ENCODE results near the gene RAB8A. TPM values are rescaled to one million over a fixed set of nuclear protein-coding genes. Genes with fewer than 3 reads are reported as not detected.
"Not testable (repeated sequence)": the region's sequence is repeated elsewhere in the genome, so short reads cannot be mapped to it uniquely, and the experiment has no call there.

RAB8A gene
- total RNA-seq, 6 donors from 2014 or later, result 29.3 to 117 (median 60.6) TPM

GRCh38 chr19:16167055-16167454, 55.4 kb downstream of the RAB8A start:
- Histone ChIP-seq H3K9me3 (no peaks in the 10 kb centered on the region), H3K27me3 (no peaks in the 10 kb centered on the region), H3K4me1 (no peaks in the 10 kb centered on the region), H3K27ac (no peak overlapping the region), H3K36me3 (no peaks in the 10 kb centered on the region), H3K4me3 (no peak overlapping the region)
- TF ChIP-seq POLR2A (IDR thresholded peaks at IDR 0.05) (no peak), EP300 (IDR thresholded peaks at IDR 0.05) (no peak)
- no peak for ATAC-seq (ENCODE audit: low FRiP score in 2 of 2)
- 88 to 89% methylated on average over 5 of the region's 5 CpGs for WGBS, 2 donors
- no peak for DNase-seq

GRCh38 chr19:16168465-16169081, 56.9 kb downstream of the RAB8A start:
- Histone ChIP-seq H3K4me1 (no peaks in the 10 kb centered on the region), H3K36me3 (no peaks in the 10 kb centered on the region), H3K27ac (no peak overlapping the region), H3K4me3 (no peak overlapping the region), H3K9me3 (no peaks in the 10 kb centered on the region), H3K27me3 (no peaks in the 10 kb centered on the region)
- 29 to 49% methylated on average over 2 of the region's 2 CpGs for WGBS, 2 donors
- ATAC-seq (ENCODE audit: low FRiP score in 2 of 2), result no peak
- no peak for DNase-seq
- TF ChIP-seq CTCF (IDR thresholded peaks at IDR 0.05) (no peak), POLR2A (IDR thresholded peaks at IDR 0.05) (no peak), POLR2AphosphoS5 (IDR thresholded peaks at IDR 0.05) (no peak), EP300 (IDR thresholded peaks at IDR 0.05) (no peak)

DNA sequence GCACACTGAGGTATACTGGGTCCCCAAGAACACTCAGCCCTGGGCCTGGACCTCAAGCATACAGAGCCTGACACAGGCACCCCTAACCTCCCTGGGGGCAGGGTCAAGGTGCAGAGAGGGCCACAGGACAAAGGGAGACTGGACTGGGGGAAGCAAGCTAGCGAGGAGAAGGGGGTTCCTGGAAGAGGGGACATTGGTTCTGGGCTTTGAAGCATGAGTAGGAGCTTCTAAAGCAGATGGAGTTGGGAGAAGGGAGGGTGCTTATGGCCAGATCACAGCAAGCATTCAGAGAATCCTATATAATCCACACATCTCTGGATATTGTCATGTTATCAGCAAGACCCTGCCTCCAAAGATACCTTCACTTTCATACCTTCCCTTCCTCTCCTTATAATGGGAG, 58.4 kb downstream of the RAB8A start:
- TF ChIP-seq POLR2AphosphoS5 (IDR thresholded peaks at IDR 0.05) (no peak), EP300 (IDR thresholded peaks at IDR 0.05) (no peak), POLR2A (IDR thresholded peaks at IDR 0.05) (no peak), CTCF (IDR thresholded peaks at IDR 0.05) (no peak)
- WGBS, 2 donors, result 75 to 82% methylated on average over 1 of the region's 1 CpG
- Histone ChIP-seq H3K4me3 (no peak overlapping the region), H3K27ac (no peak overlapping the region), H3K9me3 (no peaks in the 10 kb centered on the region), H3K27me3 (no peaks in the 10 kb centered on the region), H3K4me1 (no peaks in the 10 kb centered on the region), H3K36me3 (no peaks in the 10 kb centered on the region)
- DNase-seq (no peak), ATAC-seq (ENCODE audit: low FRiP score in 2 of 2) (no peak)

- Histone ChIP-seq H3K9me3 (no peaks in the 10 kb centered on the region), H3K4me1 (no peaks in the 10 kb centered on the region), H3K27ac (no peak overlapping the region), H3K4me3 (no peak overlapping the region), H3K36me3 (no peaks in the 10 kb centered on the region), H3K27me3 (no peaks in the 10 kb centered on the region)
- TF ChIP-seq POLR2AphosphoS5 (IDR thresholded peaks at IDR 0.05) (no peak), CTCF (IDR thresholded peaks at IDR 0.05) (no peak), EP300 (IDR thresholded peaks at IDR 0.05) (no peak), POLR2A (IDR thresholded peaks at IDR 0.05) (no peak)
- DNase-seq, result no peak
- ATAC-seq (ENCODE audit: low FRiP score in 2 of 2), result no peak
- 64 to 84% methylated on average over 2 of the region's 2 CpGs for WGBS, 2 donors
Observed at GRCh38 chr19:16175954-16176353, 64.3 kb downstream of the RAB8A start.

- H3K27me3 ChIP-seq; H3K27ac ChIP-seq; H3K4me3 ChIP-seq; H3K36me3 ChIP-seq; H3K4me1 ChIP-seq; DNase-seq; ATAC-seq (ENCODE audit: low FRiP score in 2 of 2); H3K9me3 ChIP-seq: not testable (repeated sequence)
- WGBS, 2 donors, result 82 to 86% methylated on average over 5 of the region's 5 CpGs
Observed at GRCh38 chr19:16178866-16179265, 67.2 kb downstream of the RAB8A start.

DNA sequence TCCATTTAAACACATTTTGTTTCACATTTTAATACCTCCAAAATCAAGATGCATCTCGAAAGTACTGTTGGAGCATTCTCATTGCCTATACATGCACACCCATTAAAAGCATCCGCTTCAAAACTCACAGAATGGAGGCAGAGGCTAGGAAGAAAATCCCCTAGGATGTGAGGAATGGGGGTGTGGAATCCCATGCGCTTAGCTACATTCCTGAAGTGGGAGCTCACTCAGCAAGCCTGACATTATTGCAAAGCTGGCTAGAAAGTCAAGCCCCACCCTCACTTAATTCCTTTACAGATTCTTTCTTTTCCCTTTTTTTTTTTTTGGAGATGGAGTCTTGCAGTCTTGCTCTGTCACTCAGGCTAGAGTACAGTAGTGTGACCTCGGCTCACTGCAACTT, 68.9 kb downstream of the RAB8A start:
- no peaks in the 10 kb centered on the region for H3K9me3 ChIP-seq
- H3K4me3 ChIP-seq, result no peak overlapping the region
- DNase-seq (no peak), ATAC-seq (ENCODE audit: low FRiP score in 2 of 2) (peak in 1 of 2 donors; percentile 39)
- TF ChIP-seq POLR2A (IDR thresholded peaks at IDR 0.05), result no peak
- TF ChIP-seq CTCF (IDR thresholded peaks at IDR 0.05), result no peak
- TF ChIP-seq EP300 (IDR thresholded peaks at IDR 0.05), result no peak
- no peak for TF ChIP-seq POLR2AphosphoS5 (IDR thresholded peaks at IDR 0.05)
- no peaks in the 10 kb centered on the region for H3K27me3 ChIP-seq
- WGBS, 2 donors, result 59 to 60% methylated on average over 4 of the region's 4 CpGs
- no peaks in the 10 kb centered on the region for H3K36me3 ChIP-seq
- H3K27ac ChIP-seq, result no peak overlapping the region
- H3K4me1 ChIP-seq, result peaks cover 3 to 10% (median 4%) of the 10 kb centered on the region in 4 donors

Measured in upper lobe of left lung (tissue), 6 donors.